Thyroid gland (tissue), 4 donors: ENCODE results near the gene PRDX3.

Experiments
- POLR2A ChIP-seq, 2 donors: fragments of 450-650 bp; IDR thresholded peaks; one replicate each; pipeline ENCODE4 v1.6.1; 2017; ENCODE audit warnings: antibody characterized with exemption in 2 of 2, mild to moderate bottlenecking in 2 of 2, moderate library complexity in 1 of 2
- TF ChIP-seq, protein P1 (sequence below), 6 experiments: fragments of 200-600 bp in 3 of 6; fragments of 450-650 bp in 3 of 6; sonication (generic) in 3 of 6; IDR thresholded peaks; one replicate each; pipeline ENCODE4 v1.5.1; 2016 to 2019; ENCODE audit warnings: antibody characterized with exemption in 6 of 6, mild to moderate bottlenecking in 2 of 6, inconsistent platforms in 1 of 6, moderate library complexity in 1 of 6

DNA sequence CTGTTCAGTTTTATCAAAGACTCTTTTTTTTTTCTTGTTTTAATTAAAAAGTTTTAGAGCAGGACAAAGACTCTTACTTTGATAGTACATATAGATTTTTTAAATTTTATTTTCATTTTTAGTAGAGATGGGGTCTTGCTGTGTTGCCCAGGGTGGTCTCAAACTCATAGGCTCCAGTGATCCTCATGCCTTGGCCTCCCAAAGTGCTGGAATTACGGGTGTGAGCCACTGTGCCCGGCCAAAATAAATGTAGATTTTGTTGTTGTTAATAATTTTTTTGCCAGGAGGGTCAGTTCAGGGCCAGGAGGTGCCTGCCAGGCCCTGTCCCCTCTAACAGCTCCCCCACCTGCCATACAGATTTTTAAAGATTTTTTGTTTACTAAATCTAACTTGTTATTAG, 57.7 kb downstream of the PRDX3 start:
- TF ChIP-seq, protein P1, sequence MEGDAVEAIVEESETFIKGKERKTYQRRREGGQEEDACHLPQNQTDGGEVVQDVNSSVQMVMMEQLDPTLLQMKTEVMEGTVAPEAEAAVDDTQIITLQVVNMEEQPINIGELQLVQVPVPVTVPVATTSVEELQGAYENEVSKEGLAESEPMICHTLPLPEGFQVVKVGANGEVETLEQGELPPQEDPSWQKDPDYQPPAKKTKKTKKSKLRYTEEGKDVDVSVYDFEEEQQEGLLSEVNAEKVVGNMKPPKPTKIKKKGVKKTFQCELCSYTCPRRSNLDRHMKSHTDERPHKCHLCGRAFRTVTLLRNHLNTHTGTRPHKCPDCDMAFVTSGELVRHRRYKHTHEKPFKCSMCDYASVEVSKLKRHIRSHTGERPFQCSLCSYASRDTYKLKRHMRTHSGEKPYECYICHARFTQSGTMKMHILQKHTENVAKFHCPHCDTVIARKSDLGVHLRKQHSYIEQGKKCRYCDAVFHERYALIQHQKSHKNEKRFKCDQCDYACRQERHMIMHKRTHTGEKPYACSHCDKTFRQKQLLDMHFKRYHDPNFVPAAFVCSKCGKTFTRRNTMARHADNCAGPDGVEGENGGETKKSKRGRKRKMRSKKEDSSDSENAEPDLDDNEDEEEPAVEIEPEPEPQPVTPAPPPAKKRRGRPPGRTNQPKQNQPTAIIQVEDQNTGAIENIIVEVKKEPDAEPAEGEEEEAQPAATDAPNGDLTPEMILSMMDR (IDR thresholded peaks at IDR 0.05): no peak
- no peak for TF ChIP-seq POLR2A (IDR thresholded peaks at IDR 0.05)
